ELR (cell line): ENCODE measurements around the gene TYW1B.
"Not testable (repeated sequence)": the region's sequence is repeated elsewhere in the genome, so short reads cannot be mapped to it uniquely, and the experiment has no call there.

Experiments used
- DNase-seq: peaks from one replicate; pipeline ENCODE4 v3.0.0-alpha.2; 2015; ENCODE audit warnings: low read depth

TYW1B gene

DNA sequence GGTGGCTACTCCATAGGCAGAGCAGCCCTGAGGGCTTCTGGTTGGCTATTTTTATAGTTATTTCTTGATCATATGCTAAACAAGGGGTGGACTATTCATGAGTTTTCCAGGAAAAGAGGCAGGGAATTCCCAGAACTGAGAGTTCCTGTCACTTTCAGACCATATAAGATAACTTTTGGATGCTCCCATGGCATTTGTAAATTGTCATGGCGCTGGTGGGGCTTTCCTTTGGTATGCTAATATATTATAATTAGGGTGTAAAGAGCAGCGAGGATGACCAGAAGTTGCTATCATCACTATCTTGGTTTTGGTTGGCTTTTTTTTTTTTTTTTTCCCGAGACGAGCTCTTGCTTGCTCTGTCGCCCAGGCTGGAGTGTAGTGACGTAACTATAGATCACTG is 272.8 kb downstream of the TYW1B start:
- DNase-seq: not testable (repeated sequence)

DNA sequence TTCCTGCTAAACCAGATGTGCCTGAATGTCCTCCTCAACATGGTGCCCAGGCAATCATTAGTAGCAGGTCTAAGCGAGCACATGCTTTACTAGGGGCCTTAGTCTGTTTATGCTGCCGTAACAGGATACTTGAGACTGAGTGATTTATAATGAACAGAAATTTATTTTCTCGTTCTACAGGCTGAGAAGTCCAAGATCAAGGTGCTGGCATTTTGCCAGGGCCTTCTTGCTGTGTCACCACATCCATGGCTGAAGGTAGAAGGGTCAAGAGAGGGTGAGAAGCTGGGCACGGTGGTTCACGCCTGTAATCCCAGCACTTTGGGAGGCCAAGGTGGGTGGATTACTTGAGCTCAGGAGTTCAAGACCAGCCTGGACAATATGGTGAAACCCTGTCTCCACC is 273.6 kb downstream of the TYW1B start:
- DNase-seq: not testable (repeated sequence)

DNA sequence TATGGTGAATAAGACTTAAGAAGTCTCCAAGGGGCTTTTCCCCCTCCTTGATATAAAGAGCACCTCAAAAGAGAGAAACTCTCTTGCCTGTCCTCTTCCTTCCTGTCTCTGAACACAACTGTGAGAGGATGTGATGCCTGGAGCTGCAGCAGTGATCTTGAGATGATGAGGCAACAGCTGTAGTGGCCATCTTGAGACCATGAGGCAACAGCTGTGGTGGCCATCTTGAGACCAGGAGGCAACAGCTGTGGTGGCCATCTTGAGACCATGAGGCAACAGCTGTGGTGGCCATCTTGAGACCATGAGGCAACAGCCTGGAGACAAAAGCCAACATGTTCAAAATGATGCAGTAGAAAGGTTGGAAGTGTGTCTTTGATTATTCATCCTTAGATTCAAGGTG is 277.5 kb downstream of the TYW1B start:
- DNase-seq: not testable (repeated sequence)

DNA sequence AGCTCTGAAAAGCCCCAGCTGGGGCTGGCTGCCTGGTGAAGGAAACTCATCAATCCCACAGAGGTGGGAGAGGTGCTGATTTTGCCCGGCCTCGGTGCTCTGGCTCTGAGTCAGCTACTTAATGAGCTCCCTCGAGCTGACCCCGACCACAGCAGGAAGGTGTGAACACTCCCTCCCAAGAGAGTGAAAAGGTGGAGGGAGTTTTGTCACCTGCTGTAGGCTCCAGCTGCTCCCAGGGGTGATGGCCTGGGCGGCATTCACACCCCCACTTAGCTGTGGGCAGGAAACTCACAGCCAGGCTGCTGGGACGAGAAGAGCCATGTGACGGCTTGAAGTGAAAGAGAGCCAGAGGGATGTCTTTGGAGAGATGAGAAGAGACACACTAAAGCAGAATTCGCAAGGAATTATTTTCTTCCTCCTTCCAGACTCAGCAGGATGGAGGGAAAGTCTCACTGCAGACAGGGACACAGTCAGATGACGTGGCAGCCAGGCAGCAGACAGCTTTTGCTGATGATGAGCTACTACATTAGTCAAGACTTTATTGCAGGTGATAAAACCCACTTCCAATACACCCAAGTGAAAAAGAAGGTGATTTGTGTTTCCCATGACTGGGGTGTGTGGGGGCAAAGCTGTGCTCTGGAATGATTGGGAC is 281.3 kb downstream of the TYW1B start:
- not testable (repeated sequence) for DNase-seq

DNA sequence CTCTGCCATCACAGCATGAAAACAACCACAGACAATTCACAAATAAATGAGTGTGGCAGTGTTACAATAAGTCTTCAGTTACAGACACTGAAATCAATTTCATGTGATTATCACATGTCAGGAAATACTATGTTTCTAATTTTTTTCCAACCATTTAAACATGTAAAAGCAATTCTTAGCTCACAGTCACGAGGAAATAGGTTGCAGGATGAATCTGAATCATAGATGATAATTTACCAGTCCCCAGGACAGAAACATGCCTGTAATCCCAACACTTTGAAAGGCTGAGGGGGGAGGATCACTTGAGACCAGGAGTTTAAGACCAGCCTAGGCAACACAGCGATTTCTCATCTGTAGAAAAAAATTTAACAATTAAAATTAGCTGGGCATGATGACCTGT is 283.5 kb downstream of the TYW1B start:
- DNase-seq: not testable (repeated sequence)

DNA sequence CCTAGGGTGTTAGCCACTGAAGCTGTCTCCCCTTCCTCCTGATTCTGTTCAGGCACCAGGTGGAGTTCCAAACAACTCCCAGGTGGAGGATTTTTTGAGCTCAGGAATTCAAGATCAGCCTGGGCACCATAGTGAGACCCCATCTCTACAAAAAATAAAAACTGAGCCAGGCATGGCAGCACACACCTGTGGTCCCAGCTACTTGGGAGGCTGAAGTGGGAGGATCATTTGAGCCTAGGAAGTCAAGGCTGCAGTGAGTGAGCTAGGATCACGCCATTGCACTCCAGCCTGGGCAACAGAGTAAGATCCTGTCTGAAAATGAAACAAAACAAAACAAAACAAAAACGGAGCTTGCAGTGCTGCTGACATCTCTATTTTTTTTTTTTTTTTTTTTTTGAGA is 287.1 kb downstream of the TYW1B start:
- DNase-seq: no peak

DNA sequence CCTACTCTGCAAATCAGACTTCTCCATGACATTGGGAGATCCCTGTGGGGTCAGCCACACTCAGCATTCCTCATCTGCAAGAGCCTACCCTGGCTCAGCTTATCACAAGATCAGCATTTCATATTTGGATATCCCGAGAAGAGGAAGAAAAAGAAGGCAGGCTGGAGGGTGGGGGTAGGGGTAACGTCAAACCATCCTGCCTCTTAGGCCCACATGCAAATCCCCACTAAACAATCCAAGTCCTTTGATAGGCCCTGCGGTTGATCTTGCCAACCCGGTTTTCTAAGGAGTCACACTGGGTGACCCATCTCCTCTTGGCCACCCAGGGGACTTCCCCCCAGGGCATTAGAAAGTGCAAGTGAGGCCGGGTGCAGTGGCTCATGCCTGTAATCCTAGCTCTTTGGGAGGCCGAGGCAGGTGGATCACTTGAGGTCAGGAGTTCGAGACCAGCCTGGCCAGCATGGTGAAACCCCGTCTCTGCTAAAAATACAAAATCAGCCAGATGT is 287.8 kb downstream of the TYW1B start:
- DNase-seq: no peak

DNA sequence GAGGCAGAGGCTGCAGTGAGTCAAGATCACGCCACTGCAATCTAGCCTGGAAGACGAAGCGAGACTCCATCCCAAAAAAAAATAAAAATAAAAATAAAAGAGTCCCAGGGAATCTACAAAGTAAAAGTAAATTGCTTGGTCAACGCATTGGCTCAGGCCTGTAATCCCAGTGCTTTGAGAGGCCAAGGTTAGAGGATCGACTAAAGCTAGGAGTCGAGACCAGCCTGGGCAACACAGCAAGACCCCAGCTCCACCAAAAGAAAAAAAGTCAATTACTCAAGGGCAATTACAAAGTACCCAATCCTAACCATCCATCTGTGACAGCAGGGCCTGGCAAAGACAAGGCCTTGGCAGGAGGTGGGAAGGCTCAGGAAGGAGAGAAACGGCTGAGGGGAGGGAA is 288.3 kb downstream of the TYW1B start:
- DNase-seq: no peak

DNA sequence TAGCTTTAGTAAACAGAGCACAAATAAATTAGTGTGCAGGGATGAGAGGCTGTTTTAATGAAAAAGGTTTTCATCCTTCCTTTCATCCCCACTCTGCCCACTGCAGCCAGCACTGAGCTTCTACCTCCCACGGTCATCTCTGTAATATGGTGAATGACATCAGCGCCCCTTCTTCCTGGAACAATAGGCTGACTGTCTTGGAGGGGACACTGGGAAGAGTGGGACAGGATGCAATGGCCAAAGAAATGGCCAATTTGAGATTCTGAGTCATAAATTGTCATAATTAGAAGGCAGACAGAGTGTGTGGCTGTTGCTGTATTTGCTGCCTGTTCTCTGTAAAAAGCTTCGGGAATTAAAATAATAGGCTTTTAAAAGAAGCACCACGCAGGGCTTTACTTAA is 289.1 kb downstream of the TYW1B start:
- peak; percentile 1 for DNase-seq

DNA sequence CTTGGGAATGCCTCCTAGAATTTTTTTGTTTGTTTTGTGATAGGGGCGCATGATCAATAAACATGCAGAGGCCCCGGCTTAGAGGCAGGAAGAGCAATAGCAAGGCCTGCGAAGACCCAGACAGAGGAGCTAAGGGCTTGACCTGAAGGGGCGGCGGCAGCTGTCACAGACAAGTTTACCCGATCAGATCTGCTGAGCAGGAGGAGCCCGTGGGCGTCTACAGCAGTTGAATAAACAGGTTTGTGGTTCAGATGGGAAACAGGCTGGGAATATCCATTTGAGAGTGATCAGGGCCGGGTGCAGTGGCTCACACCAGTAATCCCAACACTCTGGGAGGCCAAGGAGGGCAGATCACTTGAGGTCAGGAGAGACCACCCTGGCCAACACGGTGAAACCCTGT is 289.9 kb downstream of the TYW1B start:
- no peak for DNase-seq

DNA sequence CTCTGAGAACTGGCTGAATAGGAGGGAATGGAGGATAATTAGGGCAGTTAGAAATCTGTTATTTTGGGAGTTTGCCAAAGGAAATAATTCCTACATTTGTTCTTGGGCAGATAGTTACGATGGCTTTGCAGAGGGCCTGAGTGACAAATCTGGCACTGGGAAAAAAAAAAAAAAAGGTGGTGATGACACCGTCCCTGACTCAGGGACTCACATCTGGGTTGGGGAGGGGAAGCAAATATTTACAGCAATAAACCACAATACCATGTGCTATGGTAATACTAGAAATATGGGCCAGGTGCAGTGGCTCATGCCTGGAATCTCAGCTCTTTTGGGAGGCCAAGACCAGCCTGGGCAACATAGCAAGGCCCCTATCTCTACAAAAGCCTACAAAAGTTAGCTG is 292.0 kb downstream of the TYW1B start:
- DNase-seq: peak; percentile 5

DNA sequence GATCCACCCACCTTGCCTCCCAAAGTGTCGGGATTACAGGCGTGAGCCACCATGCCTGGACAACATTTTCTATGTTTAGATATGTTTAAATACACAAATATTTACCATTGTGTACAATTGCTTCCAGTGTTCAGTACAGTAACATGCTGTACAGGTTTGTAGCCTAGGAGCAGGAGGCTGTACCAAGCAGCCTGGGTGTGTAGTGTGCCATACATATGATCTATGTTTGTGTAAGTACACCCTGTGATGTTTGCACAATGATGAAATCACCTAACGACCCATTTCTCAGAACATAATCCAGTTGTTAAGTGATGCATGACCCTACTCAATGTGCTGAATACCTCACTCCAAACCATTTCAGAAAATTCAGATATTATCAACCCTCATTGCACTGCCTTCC is 297.0 kb downstream of the TYW1B start:
- DNase-seq: not testable (repeated sequence)
